ENCODE measurements around the gene TP53BP1. TPM values are rescaled to one million over a fixed set of nuclear protein-coding genes. Genes with fewer than 3 reads are reported as not detected.

The TP53BP1 gene
- total and polyA plus RNA-seq, 2 experiments from 2014 or later, result 16.6 to 46.8 TPM

- Histone ChIP-seq H3K4me1 (ENCODE audit: insufficient read depth) (no peaks in the 10 kb centered on the region), H4K20me1 (ENCODE audit: insufficient read depth, poor library complexity, severe bottlenecking) (no peaks in the 10 kb centered on the region), H3K27me3 (no peaks in the 10 kb centered on the region), H3K36me3 (replicated peaks; ENCODE audit: insufficient read depth, low read depth) (no peaks in the 10 kb centered on the region), H3K79me2 (no peaks in the 10 kb centered on the region), H3K4me3 (no peak overlapping the region), H3K27ac (no peak overlapping the region), H3K9me2 (replicated peaks; ENCODE audit: insufficient read depth) (no peaks in the 10 kb centered on the region), H2AFZ (no peak overlapping the region), H3K9me3 (ENCODE audit: low read depth) (no peaks in the 10 kb centered on the region), H3K4me2 (no peak overlapping the region)
- TF ChIP-seq EZH2phosphoT487 (IDR thresholded peaks at IDR 0.05; ENCODE audit: low read depth, severe bottlenecking, unreplicated experiment), result no peak
- no peak for TF ChIP-seq EZH2 (IDR thresholded peaks at IDR 0.05; ENCODE audit: borderline replicate concordance)
- no peak for TF ChIP-seq CTCF (IDR thresholded peaks at IDR 0.05; ENCODE audit: poor library complexity)
- no peak for DNase-seq (ENCODE audit: low spot score)
- WGBS (ENCODE audit: low lambda C conversion rate, missing lambda C conversion rate), result 93% methylated on average over 1 of the region's 1 CpG
These were observed 29.0 kb downstream of the TP53BP1 start for GRCh38 chr15:43463998-43464397.

GRCh38 chr15:43463507-43463906 is 29.4 kb downstream of the TP53BP1 start:
- no peak for TF ChIP-seq EZH2phosphoT487 (IDR thresholded peaks at IDR 0.05; ENCODE audit: low read depth, severe bottlenecking, unreplicated experiment)
- TF ChIP-seq CTCF (IDR thresholded peaks at IDR 0.05; ENCODE audit: poor library complexity), result no peak
- TF ChIP-seq EZH2 (IDR thresholded peaks at IDR 0.05; ENCODE audit: borderline replicate concordance), result no peak
- Histone ChIP-seq H3K4me2 (no peak overlapping the region), H4K20me1 (ENCODE audit: insufficient read depth, poor library complexity, severe bottlenecking) (no peaks in the 10 kb centered on the region)

GRCh38 chr15:43449981-43450380 is 43.0 kb downstream of the TP53BP1 start:
- H2AFZ ChIP-seq, result no peak overlapping the region

More at GRCh38 chr15:43463507-43463906, 29.4 kb downstream of the TP53BP1 start:
- Histone ChIP-seq H3K9me3 (ENCODE audit: low read depth) (no peaks in the 10 kb centered on the region), H3K9me2 (replicated peaks; ENCODE audit: insufficient read depth) (no peaks in the 10 kb centered on the region), H3K4me3 (no peak overlapping the region), H3K27me3 (no peaks in the 10 kb centered on the region), H3K79me2 (no peaks in the 10 kb centered on the region), H3K4me1 (ENCODE audit: insufficient read depth) (no peaks in the 10 kb centered on the region), H3K36me3 (replicated peaks; ENCODE audit: insufficient read depth, low read depth) (no peaks in the 10 kb centered on the region), H3K27ac (no peak overlapping the region), H2AFZ (no peak overlapping the region)
- DNase-seq (ENCODE audit: low spot score), result no peak
- whole genome bisulfite sequencing (ENCODE audit: low lambda C conversion rate, missing lambda C conversion rate), result 94% methylated on average over 1 of the region's 1 CpG

More at GRCh38 chr15:43449981-43450380, 43.0 kb downstream of the TP53BP1 start:
- Histone ChIP-seq H3K9me3 (ENCODE audit: low read depth) (no peaks in the 10 kb centered on the region), H3K4me1 (ENCODE audit: insufficient read depth) (no peaks in the 10 kb centered on the region), H3K9me2 (replicated peaks; ENCODE audit: insufficient read depth) (no peaks in the 10 kb centered on the region), H4K20me1 (ENCODE audit: insufficient read depth, poor library complexity, severe bottlenecking) (peaks cover 5% of the 10 kb centered on the region), H3K4me2 (no peak overlapping the region), H3K36me3 (replicated peaks; ENCODE audit: insufficient read depth, low read depth) (no peaks in the 10 kb centered on the region), H3K27ac (no peak overlapping the region), H3K4me3 (no peak overlapping the region), H3K79me2 (peaks cover 13% of the 10 kb centered on the region), H3K27me3 (no peaks in the 10 kb centered on the region)
- TF ChIP-seq EZH2phosphoT487 (IDR thresholded peaks at IDR 0.05; ENCODE audit: low read depth, severe bottlenecking, unreplicated experiment) (no peak), EZH2 (IDR thresholded peaks at IDR 0.05; ENCODE audit: borderline replicate concordance) (no peak), CTCF (IDR thresholded peaks at IDR 0.05; ENCODE audit: poor library complexity) (no peak)
- DNase-seq (ENCODE audit: low spot score), result no peak
- WGBS (ENCODE audit: low lambda C conversion rate, missing lambda C conversion rate), result 93% methylated on average over 1 of the region's 1 CpG
